Prostate gland (tissue), 2 donors: ENCODE data around the gene FBRSL1.

ENCODE experiments used
- POLR2AphosphoS5 ChIP-seq: sonication (generic); formaldehyde crosslinking; IDR thresholded peaks from one replicate; pipeline ENCODE4 v1.6.1; 2017; ENCODE audit warnings: antibody characterized with exemption
- TF ChIP-seq, protein P1 (sequence below), 4 experiments: fragments of 200-600 bp in 2 of 4; fragments of 450-650 bp in 2 of 4; sonication (generic) in 2 of 4; IDR thresholded peaks; 1 replicate in 3 of 4; 2 replicates in 1 of 4; pipeline ENCODE4 v1.5.1; 2016 to 2019; ENCODE audit warnings: antibody characterized with exemption in 4 of 4, mild to moderate bottlenecking in 2 of 4, moderate library complexity in 2 of 4

DNA sequence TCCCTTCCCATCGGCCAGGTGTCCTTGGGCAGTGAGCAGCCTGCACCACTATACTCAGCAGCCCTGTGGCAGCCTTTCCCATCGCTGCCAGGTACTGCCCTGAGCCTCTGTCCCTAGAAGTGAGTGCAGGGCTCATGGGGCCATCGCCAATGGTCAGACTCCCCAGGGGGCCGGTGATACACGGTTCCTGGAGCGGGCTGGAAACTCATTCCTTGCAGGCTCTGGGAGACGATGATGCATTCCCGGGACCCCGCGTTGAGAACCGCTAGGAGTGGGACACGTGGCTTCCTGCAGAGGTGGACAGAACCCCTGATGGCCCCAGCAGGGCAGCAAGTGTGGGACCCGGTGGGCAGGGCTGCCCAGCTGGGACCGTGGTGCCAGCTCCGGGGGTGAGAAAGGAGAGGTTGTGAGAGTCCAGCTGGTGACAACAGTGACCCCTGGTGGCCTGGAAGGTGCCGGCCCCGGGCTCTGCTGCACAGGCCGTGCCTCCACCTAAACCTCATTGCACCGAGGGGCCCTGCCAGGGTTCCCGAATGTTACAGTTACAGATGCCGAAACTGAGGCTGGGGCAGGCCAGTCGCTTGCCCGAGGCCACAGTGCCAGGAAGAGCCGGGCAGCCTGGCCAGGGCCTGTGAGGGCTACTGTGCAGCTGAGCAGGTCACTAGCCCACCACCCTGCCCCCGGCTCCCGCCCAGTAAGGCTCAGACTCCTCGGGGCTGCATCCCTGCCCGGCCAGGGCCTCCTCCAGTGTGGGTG, 33.8 kb downstream of the FBRSL1 start:
- TF ChIP-seq, protein P1, sequence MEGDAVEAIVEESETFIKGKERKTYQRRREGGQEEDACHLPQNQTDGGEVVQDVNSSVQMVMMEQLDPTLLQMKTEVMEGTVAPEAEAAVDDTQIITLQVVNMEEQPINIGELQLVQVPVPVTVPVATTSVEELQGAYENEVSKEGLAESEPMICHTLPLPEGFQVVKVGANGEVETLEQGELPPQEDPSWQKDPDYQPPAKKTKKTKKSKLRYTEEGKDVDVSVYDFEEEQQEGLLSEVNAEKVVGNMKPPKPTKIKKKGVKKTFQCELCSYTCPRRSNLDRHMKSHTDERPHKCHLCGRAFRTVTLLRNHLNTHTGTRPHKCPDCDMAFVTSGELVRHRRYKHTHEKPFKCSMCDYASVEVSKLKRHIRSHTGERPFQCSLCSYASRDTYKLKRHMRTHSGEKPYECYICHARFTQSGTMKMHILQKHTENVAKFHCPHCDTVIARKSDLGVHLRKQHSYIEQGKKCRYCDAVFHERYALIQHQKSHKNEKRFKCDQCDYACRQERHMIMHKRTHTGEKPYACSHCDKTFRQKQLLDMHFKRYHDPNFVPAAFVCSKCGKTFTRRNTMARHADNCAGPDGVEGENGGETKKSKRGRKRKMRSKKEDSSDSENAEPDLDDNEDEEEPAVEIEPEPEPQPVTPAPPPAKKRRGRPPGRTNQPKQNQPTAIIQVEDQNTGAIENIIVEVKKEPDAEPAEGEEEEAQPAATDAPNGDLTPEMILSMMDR (IDR thresholded peaks at IDR 0.05): peak; percentile 60 to 83 (median 68)
- TF ChIP-seq POLR2AphosphoS5: no peak
